HepG2 (cell line): ENCODE measurements around the gene SMIM20. TPM values are rescaled to one million over a fixed set of nuclear protein-coding genes. Genes with fewer than 3 reads are reported as not detected.

ENCODE experiments used
- HIVEP1 ChIP-seq: sonication (generic); formaldehyde crosslinking; IDR thresholded peaks from 2 replicates; pipeline ENCODE4 v1.4.0; 2020; ENCODE audit warnings: mild to moderate bottlenecking, missing genetic modification reagents
- HNRNPLL ChIP-seq: fragments of 200-400 bp; formaldehyde crosslinking; IDR thresholded peaks from 2 replicates; pipeline ENCODE4 v1.6.1; 2017; ENCODE audit warnings: mild to moderate bottlenecking, low read depth, low read length; ENCODE audit not compliant: poor library complexity, severe bottlenecking
- MIER2 ChIP-seq: IDR thresholded peaks from 2 replicates; pipeline ENCODE4 v1.6.1; 2016; ENCODE audit warnings: missing biosample characterization, missing genetic modification reagents
- RXRA ChIP-seq: sonication (generic); formaldehyde crosslinking; IDR thresholded peaks from 2 replicates; pipeline ENCODE4 v1.5.1; 2020; ENCODE audit warnings: missing genetic modification reagents
- polyA plus RNA-seq, 8 experiments: library from polyadenylated mRNA; depleted of rRNA in 3 of 8; stranded (reverse) in 7 of 8; unstranded in 1 of 8; fragments of >200 nt; fragmentation: Illumina TruSeq in 4 of 8; extraction: Trizol in 4 of 8; gene quantifications; 2 replicates each; pipeline versions ENCODE4 v1.2.1 to v1.2.3, GENCODE V29; 2011 to 2016; ENCODE audit warnings: low read depth in 4 of 8, missing spikeins in 1 of 8, mixed read lengths in 1 of 8; ENCODE audit not compliant: insufficient read depth in 1 of 8
- total RNA-seq, 5 experiments: library from RNA; depleted of rRNA; stranded (reverse); fragments of >200 nt; fragmentation: Illumina TruSeq; extraction: Trizol; gene quantifications; 2 replicates each; pipeline ENCODE4 v1.2.3, GENCODE V29; 2016; ENCODE audit warnings: low read depth in 1 of 5
- TF ChIP-seq, protein P1 (sequence below): sonication (generic); formaldehyde crosslinking; IDR thresholded peaks from 2 replicates; pipeline ENCODE4 v1.4.0; 2020; ENCODE audit warnings: low read depth, missing genetic modification reagents
- TF ChIP-seq, protein P2 (sequence below): sonication (generic); formaldehyde crosslinking; IDR thresholded peaks from 2 replicates; pipeline ENCODE4 v1.4.0; 2020; ENCODE audit warnings: mild to moderate bottlenecking, missing genetic modification reagents
- TF ChIP-seq, protein P3 (sequence below): IDR thresholded peaks from 2 replicates; pipeline ENCODE4 v1.6.1; 2012; ENCODE audit warnings: inconsistent platforms
- TF ChIP-seq, protein P4 (sequence below): sonication (generic); formaldehyde crosslinking; IDR thresholded peaks from 2 replicates; pipeline ENCODE4 v1.4.0; 2020; ENCODE audit warnings: missing genetic modification reagents

The SMIM20 gene
- total and polyA plus RNA-seq, 2 of the 13 experiments (the other 11 are each of a cell fraction or from before 2014, with no cell fraction given), result 26.3 to 30.2 TPM

DNA sequence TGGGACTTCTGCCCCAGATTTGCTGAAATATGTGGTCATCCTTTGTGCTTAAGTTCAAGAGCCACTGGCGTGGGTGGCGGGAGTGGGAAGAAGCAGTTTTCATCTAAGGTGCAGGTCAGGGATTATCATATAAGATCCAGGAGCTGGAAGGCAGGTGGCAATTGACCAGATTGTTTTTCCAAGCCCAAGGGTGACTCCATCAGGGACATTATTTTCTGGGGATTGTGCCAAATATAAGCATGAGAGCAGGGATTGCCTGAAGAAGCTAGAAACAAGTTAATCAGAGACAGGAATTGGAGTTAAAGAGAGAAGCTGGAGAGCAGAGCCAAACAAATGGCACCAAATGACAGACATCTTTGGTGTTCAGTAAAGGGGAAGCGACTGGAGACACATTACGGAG, 31.8 kb upstream of the SMIM20 start (continued):
- TF ChIP-seq, protein P1, sequence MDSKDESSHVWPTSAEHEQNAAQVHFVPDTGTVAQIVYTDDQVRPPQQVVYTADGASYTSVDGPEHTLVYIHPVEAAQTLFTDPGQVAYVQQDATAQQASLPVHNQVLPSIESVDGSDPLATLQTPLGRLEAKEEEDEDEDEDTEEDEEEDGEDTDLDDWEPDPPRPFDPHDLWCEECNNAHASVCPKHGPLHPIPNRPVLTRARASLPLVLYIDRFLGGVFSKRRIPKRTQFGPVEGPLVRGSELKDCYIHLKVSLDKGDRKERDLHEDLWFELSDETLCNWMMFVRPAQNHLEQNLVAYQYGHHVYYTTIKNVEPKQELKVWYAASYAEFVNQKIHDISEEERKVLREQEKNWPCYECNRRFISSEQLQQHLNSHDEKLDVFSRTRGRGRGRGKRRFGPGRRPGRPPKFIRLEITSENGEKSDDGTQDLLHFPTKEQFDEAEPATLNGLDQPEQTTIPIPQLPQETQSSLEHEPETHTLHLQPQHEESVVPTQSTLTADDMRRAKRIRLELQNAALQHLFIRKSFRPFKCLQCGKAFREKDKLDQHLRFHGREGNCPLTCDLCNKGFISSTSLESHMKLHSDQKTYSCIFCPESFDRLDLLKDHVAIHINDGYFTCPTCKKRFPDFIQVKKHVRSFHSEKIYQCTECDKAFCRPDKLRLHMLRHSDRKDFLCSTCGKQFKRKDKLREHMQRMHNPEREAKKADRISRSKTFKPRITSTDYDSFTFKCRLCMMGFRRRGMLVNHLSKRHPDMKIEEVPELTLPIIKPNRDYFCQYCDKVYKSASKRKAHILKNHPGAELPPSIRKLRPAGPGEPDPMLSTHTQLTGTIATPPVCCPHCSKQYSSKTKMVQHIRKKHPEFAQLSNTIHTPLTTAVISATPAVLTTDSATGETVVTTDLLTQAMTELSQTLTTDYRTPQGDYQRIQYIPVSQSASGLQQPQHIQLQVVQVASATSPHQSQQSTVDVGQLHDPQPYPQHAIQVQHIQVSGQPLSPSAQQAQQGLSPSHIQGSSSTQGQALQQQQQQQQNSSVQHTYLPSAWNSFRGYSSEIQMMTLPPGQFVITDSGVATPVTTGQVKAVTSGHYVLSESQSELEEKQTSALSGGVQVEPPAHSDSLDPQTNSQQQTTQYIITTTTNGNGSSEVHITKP (CRISPR knock-in tag), result no peak
- TF ChIP-seq, protein P2, sequence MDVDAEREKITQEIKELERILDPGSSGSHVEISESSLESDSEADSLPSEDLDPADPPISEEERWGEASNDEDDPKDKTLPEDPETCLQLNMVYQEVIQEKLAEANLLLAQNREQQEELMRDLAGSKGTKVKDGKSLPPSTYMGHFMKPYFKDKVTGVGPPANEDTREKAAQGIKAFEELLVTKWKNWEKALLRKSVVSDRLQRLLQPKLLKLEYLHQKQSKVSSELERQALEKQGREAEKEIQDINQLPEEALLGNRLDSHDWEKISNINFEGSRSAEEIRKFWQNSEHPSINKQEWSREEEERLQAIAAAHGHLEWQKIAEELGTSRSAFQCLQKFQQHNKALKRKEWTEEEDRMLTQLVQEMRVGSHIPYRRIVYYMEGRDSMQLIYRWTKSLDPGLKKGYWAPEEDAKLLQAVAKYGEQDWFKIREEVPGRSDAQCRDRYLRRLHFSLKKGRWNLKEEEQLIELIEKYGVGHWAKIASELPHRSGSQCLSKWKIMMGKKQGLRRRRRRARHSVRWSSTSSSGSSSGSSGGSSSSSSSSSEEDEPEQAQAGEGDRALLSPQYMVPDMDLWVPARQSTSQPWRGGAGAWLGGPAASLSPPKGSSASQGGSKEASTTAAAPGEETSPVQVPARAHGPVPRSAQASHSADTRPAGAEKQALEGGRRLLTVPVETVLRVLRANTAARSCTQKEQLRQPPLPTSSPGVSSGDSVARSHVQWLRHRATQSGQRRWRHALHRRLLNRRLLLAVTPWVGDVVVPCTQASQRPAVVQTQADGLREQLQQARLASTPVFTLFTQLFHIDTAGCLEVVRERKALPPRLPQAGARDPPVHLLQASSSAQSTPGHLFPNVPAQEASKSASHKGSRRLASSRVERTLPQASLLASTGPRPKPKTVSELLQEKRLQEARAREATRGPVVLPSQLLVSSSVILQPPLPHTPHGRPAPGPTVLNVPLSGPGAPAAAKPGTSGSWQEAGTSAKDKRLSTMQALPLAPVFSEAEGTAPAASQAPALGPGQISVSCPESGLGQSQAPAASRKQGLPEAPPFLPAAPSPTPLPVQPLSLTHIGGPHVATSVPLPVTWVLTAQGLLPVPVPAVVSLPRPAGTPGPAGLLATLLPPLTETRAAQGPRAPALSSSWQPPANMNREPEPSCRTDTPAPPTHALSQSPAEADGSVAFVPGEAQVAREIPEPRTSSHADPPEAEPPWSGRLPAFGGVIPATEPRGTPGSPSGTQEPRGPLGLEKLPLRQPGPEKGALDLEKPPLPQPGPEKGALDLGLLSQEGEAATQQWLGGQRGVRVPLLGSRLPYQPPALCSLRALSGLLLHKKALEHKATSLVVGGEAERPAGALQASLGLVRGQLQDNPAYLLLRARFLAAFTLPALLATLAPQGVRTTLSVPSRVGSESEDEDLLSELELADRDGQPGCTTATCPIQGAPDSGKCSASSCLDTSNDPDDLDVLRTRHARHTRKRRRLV, result no peak
- TF ChIP-seq HIVEP1 (no peak), RXRA (CRISPR knock-in tag) (no peak), MIER2 (no peak), HNRNPLL (no peak)
- TF ChIP-seq, protein P3, sequence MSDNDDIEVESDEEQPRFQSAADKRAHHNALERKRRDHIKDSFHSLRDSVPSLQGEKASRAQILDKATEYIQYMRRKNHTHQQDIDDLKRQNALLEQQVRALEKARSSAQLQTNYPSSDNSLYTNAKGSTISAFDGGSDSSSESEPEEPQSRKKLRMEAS, result no peak
- TF ChIP-seq, protein P4, sequence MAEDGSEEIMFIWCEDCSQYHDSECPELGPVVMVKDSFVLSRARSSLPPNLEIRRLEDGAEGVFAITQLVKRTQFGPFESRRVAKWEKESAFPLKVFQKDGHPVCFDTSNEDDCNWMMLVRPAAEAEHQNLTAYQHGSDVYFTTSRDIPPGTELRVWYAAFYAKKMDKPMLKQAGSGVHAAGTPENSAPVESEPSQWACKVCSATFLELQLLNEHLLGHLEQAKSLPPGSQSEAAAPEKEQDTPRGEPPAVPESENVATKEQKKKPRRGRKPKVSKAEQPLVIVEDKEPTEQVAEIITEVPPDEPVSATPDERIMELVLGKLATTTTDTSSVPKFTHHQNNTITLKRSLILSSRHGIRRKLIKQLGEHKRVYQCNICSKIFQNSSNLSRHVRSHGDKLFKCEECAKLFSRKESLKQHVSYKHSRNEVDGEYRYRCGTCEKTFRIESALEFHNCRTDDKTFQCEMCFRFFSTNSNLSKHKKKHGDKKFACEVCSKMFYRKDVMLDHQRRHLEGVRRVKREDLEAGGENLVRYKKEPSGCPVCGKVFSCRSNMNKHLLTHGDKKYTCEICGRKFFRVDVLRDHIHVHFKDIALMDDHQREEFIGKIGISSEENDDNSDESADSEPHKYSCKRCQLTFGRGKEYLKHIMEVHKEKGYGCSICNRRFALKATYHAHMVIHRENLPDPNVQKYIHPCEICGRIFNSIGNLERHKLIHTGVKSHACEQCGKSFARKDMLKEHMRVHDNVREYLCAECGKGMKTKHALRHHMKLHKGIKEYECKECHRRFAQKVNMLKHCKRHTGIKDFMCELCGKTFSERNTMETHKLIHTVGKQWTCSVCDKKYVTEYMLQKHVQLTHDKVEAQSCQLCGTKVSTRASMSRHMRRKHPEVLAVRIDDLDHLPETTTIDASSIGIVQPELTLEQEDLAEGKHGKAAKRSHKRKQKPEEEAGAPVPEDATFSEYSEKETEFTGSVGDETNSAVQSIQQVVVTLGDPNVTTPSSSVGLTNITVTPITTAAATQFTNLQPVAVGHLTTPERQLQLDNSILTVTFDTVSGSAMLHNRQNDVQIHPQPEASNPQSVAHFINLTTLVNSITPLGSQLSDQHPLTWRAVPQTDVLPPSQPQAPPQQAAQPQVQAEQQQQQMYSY (CRISPR knock-in tag), result no peak
